Esophagus squamous epithelium (tissue), 4 donors: Measurements from ENCODE around the gene ZEB1.

ENCODE experiments used
- CTCF ChIP-seq, 6 experiments: fragments of 450-650 bp in 4 of 6; fragments of 200-600 bp in 2 of 6; sonication (generic) in 2 of 6; IDR thresholded peaks; one replicate each; pipeline ENCODE4 v1.5.1; 2016 to 2019; ENCODE audit warnings: antibody characterized with exemption in 6 of 6, mild to moderate bottlenecking in 4 of 6, moderate library complexity in 4 of 6
- POLR2A ChIP-seq, 4 donors: fragments of 450-650 bp; IDR thresholded peaks; one replicate each; pipeline ENCODE4 v1.6.1; 2017; ENCODE audit warnings: antibody characterized with exemption in 4 of 4, mild to moderate bottlenecking in 4 of 4, moderate library complexity in 3 of 4

- no peak for TF ChIP-seq CTCF (IDR thresholded peaks at IDR 0.05)
- no peak for TF ChIP-seq POLR2A (IDR thresholded peaks at IDR 0.05)
Measured at GRCh38 chr10:31404640-31405039, 85.6 kb downstream of the ZEB1 start.
